CD4-positive, alpha-beta T cell treated with Interleukin-12 subunit alpha and Interleukin-12 subunit beta, for 1 hour (primary cell): ENCODE results near the gene FAM237A.

ENCODE experiments used
- DNase-seq: peaks from one replicate; pipeline ENCODE4 v3.0.0-alpha.2; 2020

The FAM237A gene

DNA sequence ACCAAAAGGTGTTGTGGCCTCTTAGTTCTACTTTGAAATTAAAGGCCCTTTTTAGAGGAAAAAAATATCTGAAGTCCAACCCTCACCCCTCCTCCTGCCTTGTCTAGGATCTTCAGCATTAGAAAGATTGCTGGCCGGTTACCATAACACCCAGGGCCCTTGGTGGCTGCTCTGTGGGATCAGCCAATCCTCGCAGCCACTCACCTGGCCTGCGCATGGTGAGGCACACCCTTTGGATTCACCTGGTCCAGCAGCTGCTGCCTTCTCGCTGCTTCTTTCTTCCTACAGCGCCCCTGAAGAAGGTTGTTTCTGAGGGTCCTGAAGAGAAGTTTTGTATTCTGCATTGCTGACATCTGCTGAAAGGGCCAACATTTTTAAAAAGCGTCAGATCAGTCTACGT, 50.7 kb downstream of the FAM237A start:
- no peak for DNase-seq

- peak; percentile 59 for DNase-seq
These were observed 51.3 kb downstream of the FAM237A start for GRCh38 chr2:206693399-206694137.

DNA sequence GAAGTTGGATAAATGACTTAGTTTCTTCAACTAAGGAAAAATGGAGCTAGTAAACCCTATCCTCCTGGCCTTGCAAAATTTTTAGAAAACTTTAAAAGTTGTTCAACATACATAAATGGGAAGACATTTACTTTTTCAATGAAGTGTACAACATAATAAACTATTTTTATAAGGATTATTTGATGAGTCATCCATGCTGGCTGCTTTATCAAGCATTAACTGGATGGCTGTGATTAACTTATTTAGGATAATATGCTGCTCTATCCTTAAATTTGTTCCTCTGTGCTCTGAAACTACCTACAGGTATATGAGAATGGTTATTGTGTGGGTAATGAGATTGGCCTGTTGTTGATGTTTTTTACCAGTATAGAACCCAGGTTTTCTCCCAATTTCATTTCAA, 54.6 kb downstream of the FAM237A start:
- DNase-seq = no peak

DNA sequence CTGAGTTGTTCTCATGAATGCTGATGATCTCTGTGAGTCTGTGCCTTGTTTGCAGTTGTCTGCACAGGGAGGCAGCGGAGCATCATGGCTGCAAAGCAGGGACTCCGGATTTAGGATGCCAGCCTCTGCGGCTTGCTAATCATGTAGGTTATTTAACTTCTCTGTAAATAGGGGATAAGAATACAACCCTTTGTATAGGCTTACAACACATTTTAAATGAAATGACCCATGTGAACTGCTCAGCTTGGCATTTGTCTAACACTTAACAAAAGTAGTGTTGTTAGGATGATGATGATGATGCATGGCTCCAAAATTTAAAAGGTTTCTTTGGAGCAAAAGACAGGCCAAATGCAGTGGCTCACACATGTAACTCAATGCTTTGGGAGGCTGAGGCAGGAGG, 56.5 kb downstream of the FAM237A start:
- DNase-seq = no peak
